HG02678 (cell line): ENCODE results near the gene SPTB.
"Not testable (repeated sequence)": the region's sequence is repeated elsewhere in the genome, so short reads cannot be mapped to it uniquely, and the experiment has no call there.

Experiments
- ATAC-seq: cut with Tn5 transposase; IDR thresholded peaks from one replicate; pipeline ENCODE4 v1.9.1; 2021; ENCODE audit warnings: mild to moderate bottlenecking, moderate library complexity; ENCODE audit not compliant: unreplicated experiment

SPTB gene

DNA sequence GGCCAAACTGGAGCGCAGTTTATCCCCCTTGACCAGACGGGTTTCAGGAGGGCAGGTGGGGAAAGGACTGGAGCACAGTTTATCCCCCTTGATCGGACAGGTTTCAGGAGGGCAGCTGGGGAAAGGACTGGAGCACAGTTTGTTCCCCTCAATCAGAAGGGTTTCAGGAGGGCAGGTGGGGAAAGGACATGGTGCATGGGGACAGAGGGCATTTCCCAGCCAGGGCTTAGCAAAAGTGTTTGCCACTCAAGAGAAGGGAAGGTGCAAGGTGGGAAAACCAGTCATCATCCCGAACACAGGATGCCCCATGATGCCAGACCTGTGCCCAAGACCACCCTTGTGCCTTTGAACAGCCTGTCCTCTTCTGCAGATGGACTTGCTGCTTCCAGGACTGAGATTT, 54.7 kb downstream of the SPTB start:
- no peak for ATAC-seq

- no peak for ATAC-seq
Observed at GRCh38 chr14:64824471-64824870, 55.2 kb downstream of the SPTB start.

DNA sequence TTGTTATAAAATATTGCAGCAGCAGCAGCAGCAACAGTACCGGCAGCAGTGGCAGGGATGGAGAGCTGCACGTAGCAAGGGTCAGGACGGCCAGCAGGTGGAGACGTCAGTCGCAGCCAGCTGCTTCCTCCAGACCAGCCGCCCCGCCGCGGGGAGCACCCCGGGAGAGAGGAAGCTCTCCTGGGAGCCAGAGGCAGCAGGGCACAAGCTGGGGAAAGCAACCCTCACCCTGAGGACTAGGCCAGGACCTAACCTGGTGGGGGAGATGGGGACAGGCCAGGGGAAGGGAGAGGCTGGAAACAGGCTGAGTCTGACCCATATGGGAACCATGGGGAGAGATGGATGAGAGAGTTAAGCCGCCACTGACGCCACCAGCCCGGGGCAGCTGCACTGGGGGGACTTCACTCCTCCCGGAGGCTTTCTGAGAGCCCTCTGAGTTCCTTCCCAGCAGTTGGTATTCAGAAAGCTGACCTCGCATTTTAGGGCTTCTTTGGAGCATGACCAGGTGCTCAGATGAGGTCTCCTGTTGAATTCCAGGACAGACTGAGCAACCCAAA, 56.3 kb downstream of the SPTB start:
- peak; percentile 84 for ATAC-seq

DNA sequence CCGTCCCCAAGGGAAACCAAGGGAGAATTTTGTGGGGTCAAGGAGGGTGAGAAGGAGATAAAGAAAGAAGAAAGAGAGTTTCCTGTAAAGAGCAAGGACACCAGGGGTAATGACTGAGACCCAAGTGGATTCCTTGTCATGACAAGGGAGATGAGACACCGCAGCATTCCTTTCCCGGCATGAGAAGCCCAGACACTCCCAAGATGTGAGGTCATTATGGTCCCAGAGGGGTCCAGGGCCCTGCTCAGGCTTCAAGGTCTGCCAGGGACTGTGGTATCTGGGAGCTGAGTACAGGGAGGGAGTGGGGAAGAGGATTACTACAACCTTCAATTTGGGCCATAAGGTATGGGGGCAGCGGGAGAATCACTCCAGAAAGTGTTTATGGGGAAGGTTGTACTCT, 58.1 kb downstream of the SPTB start:
- ATAC-seq = no peak

GRCh38 chr14:64818151-64818550, 61.6 kb downstream of the SPTB start:
- ATAC-seq = no peak

- ATAC-seq = no peak
Observed at GRCh38 chr14:64817631-64818030, 62.1 kb downstream of the SPTB start.

DNA sequence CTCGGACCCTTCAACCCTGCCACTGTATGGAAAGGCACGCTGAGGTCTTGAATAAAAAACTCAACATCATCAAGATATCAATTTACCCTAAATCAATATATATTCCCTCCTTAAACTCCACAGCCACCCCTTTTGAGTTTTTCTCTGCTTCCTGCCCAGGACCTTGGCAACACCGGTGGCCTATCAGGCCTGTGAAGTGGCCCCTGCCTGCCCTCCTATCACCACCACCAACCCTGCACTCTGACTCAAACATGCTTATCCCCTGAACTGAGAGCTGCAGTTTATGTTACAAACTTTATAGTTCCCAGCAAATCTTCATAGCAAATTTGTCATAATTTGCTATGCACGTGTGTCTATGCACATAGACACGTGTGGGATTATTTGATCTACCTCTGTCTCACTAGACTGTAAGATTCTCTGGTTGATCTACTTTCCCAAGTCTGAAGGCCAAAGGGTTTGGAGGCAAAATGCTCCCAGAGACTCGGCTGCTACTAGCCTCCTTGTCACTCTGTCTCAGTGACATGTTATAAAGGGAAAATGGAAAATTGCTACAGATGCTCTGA, 63.4 kb downstream of the SPTB start:
- no peak for ATAC-seq

DNA sequence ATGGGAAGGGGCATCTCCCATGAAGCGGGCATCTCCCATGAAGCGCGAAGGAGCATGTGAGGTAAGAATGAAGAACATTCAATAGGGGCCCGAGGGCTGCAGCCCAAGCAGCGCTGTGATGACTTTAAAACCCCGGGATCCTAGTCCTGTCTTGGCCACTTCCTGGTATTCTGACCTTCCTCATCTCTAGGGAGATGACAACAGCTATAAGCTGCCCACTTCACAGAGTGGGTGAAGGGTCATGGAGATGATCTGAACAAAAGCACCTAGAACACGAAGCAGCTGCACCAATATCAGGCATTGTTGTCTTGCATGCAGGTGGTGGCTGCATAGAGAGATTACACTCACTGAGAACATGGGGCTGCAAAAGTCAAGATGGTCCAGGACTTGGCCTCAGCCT, 64.5 kb downstream of the SPTB start:
- no peak for ATAC-seq

DNA sequence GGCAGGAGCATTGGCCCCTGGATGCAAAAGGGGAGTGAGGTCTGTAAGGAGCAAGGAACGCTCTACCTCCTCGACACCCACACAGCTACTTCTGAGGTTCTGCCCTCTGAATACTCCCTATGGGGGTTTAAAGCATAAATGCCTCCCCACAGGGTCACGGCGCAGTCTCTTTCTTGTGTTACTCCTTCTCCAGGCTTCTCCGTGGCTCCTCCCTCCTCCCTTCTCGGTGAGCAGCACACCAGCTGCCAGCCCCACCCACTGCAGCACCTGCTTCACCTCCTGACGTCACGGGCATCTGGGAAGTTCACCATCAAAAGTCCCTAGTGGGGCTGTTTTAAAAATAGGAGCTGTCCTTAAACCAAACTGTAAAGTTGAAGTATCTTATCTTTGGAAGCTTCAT, 67.3 kb downstream of the SPTB start:
- ATAC-seq = no peak

- ATAC-seq = no peak
Observed at GRCh38 chr14:64811676-64812075, 68.0 kb downstream of the SPTB start.

DNA sequence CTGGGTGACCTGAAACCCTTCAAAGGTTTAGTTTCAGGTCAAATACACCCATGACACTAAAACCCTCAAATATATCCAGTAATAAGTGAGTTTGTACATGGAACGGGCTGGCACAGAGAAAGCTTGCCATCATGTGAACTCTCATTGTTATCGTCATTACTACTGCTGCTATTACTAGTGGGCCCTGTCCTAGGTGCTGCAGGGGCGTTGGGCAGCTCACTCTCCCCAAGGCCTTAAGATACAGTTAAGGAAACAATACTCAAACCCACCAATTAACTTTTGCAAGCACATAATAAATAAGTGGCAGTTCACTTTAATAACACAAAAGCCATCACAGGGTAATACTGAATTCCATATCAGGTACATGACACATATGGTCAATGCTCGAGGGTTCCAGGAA, 71.3 kb downstream of the SPTB start:
- ATAC-seq = no peak

DNA sequence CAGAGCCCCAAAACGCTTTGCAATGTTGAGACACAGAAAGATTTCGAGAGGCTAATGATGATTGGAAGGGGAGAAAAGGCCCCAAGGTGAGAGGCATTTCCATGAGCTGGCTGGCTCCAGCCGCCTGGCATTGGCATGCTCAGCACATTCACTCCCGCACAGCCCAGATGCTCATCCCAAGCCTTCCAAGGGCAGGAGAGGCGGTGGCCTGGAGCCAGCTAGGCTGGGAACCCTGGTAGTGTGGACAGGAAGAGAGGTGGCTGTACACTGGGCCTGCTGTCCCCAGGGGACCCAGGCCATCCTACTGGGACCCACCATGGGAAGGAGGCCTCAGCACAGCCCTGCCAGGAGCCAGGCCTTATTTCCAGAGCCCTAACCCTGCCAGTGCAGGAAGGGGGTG, 72.2 kb downstream of the SPTB start:
- ATAC-seq = no peak

DNA sequence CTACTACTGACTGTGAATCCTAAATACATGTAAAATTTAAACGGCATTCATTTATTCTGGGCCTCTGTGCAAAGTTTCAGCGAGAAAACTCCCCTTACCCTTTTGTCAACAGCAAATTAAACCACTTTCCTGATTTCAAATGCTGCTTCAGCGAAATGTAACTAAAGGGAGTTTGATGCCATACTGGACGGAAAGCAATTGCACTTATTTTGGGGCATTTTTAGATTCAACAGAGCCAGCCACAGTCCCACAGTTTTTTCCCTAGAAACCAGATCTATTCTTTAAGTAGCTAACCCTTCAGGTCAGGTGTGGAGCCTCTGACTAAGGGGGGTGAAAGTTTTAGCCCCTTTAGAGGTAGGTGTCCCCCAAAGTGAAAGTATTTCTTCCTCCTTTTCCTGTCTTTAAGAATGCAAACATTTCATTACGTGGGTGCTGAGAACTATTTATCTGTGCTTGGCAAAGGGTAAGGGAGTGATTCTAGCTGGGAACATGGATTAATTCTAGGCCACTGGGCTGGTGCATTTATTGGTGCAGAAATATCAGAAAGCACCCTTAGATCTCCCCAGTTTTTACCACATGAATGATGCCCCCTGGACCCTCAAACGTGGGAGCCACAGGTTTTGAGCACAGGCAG, 72.7 kb downstream of the SPTB start:
- ATAC-seq = no peak

- ATAC-seq = no peak
Observed at GRCh38 chr14:64806202-64806861, 73.4 kb downstream of the SPTB start.

- not testable (repeated sequence) for ATAC-seq
Observed at GRCh38 chr14:64805646-64806045, 74.1 kb downstream of the SPTB start.

- no peak for ATAC-seq
Observed at GRCh38 chr14:64804754-64805260, 74.9 kb downstream of the SPTB start.

- no peak for ATAC-seq
Observed at GRCh38 chr14:64801800-64802199, 77.9 kb downstream of the SPTB start.

DNA sequence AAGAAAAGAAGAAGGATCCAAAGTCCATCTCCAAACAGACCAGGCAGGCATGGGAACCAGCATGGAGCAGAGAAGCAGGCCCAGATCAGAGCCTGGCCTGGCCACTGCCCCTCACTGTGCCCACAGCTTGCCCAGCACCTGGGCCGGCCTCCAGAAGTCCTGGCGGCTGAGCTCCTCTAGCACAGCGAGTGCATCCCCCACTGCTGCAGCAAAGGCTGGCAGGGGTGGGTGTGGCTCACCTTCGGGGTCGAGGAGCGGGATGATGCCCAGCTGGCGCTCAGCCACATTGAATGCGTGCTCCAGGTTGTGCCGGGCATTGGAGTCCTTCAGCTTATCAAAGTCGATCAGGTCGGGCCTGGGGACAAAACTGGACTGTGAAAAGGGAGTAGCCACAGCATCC, 78.7 kb downstream of the SPTB start:
- ATAC-seq = no peak

GRCh38 chr14:64800000-64800399, 79.7 kb downstream of the SPTB start:
- no peak for ATAC-seq

GRCh38 chr14:64799555-64799954, 80.2 kb downstream of the SPTB start:
- no peak for ATAC-seq

DNA sequence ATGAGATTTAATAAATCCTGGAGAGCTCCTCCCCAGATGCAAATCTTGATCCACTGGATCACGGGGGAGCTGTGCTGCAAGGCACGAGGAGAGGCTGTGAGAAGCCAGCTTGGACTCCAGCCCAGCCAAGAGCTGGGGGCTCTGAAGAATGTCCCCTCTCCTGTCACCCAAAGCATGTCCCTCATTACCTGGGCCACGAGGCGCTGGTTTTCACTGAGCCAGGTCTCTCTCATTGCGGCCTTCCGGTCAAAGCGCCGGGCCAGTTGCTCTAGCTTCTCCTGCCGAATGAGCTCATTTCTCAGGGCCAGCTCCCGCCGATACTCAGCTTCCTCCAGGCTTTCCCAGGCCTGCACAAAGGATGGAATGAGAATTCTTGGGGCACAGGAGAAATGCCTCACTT, 83.3 kb downstream of the SPTB start:
- no peak for ATAC-seq

GRCh38 chr14:64795921-64796320, 83.8 kb downstream of the SPTB start:
- ATAC-seq = no peak
